ENCODE data around the gene ID2.

- TF ChIP-seq CTCF (IDR thresholded peaks at IDR 0.05) (no peak), POLR2A (IDR thresholded peaks at IDR 0.05) (peak; percentile 100)
Measured at GRCh38 chr2:8681786-8682692, at the start of gene ID2.
